AG04450 (cell line): ENCODE results near the gene PC. TPM values are rescaled to one million over a fixed set of nuclear protein-coding genes. Genes with fewer than 3 reads are reported as not detected.
A peak's percentile ranks its signal among the peaks of the same experiment; 100 is the strongest.

Experiments
- CTCF ChIA-PET: fragments of 300-600, 350-600 bp; formaldehyde crosslinking; extraction: SDS; loops from one replicate; lab custom pipeline; 2022; ENCODE audit warnings: antibody characterized with exemption, inconsistent platforms; lab: Charles Lee
- POLR2A ChIA-PET: fragments of 350-600 bp; formaldehyde crosslinking; extraction: SDS; loops from one replicate; lab custom pipeline; 2021; ENCODE audit warnings: antibody characterized with exemption, inconsistent platforms; lab: Yijun Ruan, JAX
- DNase-seq: peaks from one replicate; pipeline ENCODE4 v3.0.0-alpha.2; 2011; ENCODE audit warnings: low read depth, low spot score
- H3K27ac ChIP-seq: one replicate; pipeline ENCODE4 v1.5.1; 2012; ENCODE audit warnings: low read depth, low read length, control low read depth
- H3K27me3 ChIP-seq: one replicate; pipeline ENCODE4 v1.6.0; 2012; ENCODE audit warnings: low read length; ENCODE audit not compliant: control insufficient read depth, insufficient read depth
- H3K4me3 ChIP-seq: 2 replicates; pipeline ENCODE4 v1.5.1; 2011; ENCODE audit warnings: mild to moderate bottlenecking, low read depth, low read length, control low read depth
- H3K9me3 ChIP-seq: 2 replicates; pipeline ENCODE4 v1.5.1; 2012; ENCODE audit warnings: low read length; ENCODE audit not compliant: control insufficient read depth, insufficient read depth
- polyA plus RNA-seq: library from polyadenylated mRNA; depleted of rRNA; stranded (reverse); fragments of >200 nt; gene quantifications from 2 replicates; pipeline ENCODE4 v1.2.3, GENCODE V29; 2011
- TF ChIP-seq, protein P1 (sequence below): IDR thresholded peaks from 2 replicates; pipeline ENCODE4 v1.5.1; 2011; ENCODE audit warnings: low read depth, low read length, control low read depth, inconsistent platforms

PC gene
- polyA plus RNA-seq, 1 experiment, result 12.1 TPM

GRCh38 chr11:66973956-66974580 lies 15.9 kb upstream of the PC start:
- peaks cover 21% of the 10 kb centered on the region for H3K9me3 ChIP-seq
- no peak for DNase-seq
- CTCF ChIA-PET, result interaction anchor here (0.7 kb wide), 1 partner anchor 77 kb away, joined by 11 read pairs; no protein-coding TSS in a partner anchor
- no peaks in the 10 kb centered on the region for H3K27me3 ChIP-seq
- H3K27ac ChIP-seq, result no peak overlapping the region
- TF ChIP-seq, protein P1, sequence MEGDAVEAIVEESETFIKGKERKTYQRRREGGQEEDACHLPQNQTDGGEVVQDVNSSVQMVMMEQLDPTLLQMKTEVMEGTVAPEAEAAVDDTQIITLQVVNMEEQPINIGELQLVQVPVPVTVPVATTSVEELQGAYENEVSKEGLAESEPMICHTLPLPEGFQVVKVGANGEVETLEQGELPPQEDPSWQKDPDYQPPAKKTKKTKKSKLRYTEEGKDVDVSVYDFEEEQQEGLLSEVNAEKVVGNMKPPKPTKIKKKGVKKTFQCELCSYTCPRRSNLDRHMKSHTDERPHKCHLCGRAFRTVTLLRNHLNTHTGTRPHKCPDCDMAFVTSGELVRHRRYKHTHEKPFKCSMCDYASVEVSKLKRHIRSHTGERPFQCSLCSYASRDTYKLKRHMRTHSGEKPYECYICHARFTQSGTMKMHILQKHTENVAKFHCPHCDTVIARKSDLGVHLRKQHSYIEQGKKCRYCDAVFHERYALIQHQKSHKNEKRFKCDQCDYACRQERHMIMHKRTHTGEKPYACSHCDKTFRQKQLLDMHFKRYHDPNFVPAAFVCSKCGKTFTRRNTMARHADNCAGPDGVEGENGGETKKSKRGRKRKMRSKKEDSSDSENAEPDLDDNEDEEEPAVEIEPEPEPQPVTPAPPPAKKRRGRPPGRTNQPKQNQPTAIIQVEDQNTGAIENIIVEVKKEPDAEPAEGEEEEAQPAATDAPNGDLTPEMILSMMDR, result no peak
- POLR2A ChIA-PET, result interaction anchor here (1.1 kb wide), 1 partner anchor 131 kb away, joined by 3 read pairs; the partner anchor contains the start of gene RCE1
- no peak overlapping the region for H3K4me3 ChIP-seq

DNA sequence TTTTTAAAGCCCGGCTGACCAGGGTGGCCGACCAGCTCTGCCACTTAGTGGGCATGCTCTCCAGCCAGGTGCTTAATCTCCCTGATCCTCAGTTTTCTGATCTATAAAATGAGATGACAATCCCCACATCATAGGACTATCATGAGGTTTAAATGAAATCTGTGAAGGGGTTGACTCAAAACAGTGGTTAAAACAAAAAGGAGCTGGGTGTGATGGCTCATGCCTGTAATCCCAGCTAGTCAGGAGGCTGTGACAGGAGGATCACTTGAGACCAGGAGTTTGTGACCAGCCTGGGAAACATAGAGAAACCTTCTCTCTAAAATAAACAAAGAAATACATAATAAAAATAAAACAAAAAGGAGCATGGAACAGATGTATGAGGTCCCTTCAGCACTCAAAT lies 13.3 kb upstream of the PC start:
- Histone ChIP-seq H3K27ac (peak overlapping the region; percentile 98), H3K4me3 (no peak overlapping the region), H3K27me3 (no peaks in the 10 kb centered on the region), H3K9me3 (no peaks in the 10 kb centered on the region; the same call in 1 of the 2 replicates)
- no peak for DNase-seq
- POLR2A ChIA-PET, result interaction anchor here (0.6 to 1.4 kb wide), 3 partner anchors 12 to 41 kb away, joined by 3 to 15 read pairs (median 5); no protein-coding TSS in a partner anchor
- TF ChIP-seq, protein P1, result no peak
- CTCF ChIA-PET, result interaction anchor here (0.6 to 1.5 kb wide), 2 partner anchors 36 to 50 kb away, joined by 3 to 7 read pairs; no protein-coding TSS in a partner anchor

- TF ChIP-seq, protein P1, result no peak
- POLR2A ChIA-PET, result interaction anchor here (0.8 to 1.4 kb wide), 6 partner anchors 12 to 128 kb away, joined by 3 to 10 read pairs (median 3); partner anchors contain the start of gene RCE1
- Histone ChIP-seq H3K27me3 (no peaks in the 10 kb centered on the region), H3K9me3 (no peaks in the 10 kb centered on the region), H3K4me3 (no peak overlapping the region), H3K27ac (peak overlapping the region; percentile 98)
- DNase-seq, result peak; percentile 99
- CTCF ChIA-PET, result interaction anchor here (1.5 kb wide), 1 partner anchor 51 kb away, joined by 7 read pairs; no protein-coding TSS in a partner anchor
These were observed 12.7 kb upstream of the PC start for GRCh38 chr11:66970807-66971442.

- no peaks in the 10 kb centered on the region for H3K9me3 ChIP-seq
- CTCF ChIA-PET, result interaction anchor here (0.6 kb wide), 1 partner anchor 12 kb away, joined by 3 read pairs; the partner anchor contains the start of gene PC
- no peaks in the 10 kb centered on the region for H3K27me3 ChIP-seq
- TF ChIP-seq, protein P1, result no peak
- no peak overlapping the region for H3K4me3 ChIP-seq
- no peak for DNase-seq
- H3K27ac ChIP-seq, result peak overlapping the region; percentile 98
- POLR2A ChIA-PET, result interaction anchor here (1.0 to 1.4 kb wide), 5 partner anchors 11 to 127 kb away, joined by 3 to 10 read pairs (median 3); partner anchors contain the start of gene RCE1
These were observed 12.2 kb upstream of the PC start for GRCh38 chr11:66970371-66970806.
